Activated CD4-positive, CD25-positive, alpha-beta regulatory T cell treated with anti-CD3 and anti-CD28 coated beads, Interleukin-2, amount 50 U/mL, for 24 hours (primary cell): ENCODE results near the gene MOB3B.
"Not testable (repeated sequence)": the region's sequence is repeated elsewhere in the genome, so short reads cannot be mapped to it uniquely, and the experiment has no call there.

Experiments
- ATAC-seq, 2 donors: fragments of 150-1000 bp; cut with Tn5 transposase; one replicate each; pipeline ENCODE4 v1.10.0; 2021; ENCODE audit warnings: mild to moderate bottlenecking in 1 of 2, moderate library complexity in 1 of 2

MOB3B gene

DNA sequence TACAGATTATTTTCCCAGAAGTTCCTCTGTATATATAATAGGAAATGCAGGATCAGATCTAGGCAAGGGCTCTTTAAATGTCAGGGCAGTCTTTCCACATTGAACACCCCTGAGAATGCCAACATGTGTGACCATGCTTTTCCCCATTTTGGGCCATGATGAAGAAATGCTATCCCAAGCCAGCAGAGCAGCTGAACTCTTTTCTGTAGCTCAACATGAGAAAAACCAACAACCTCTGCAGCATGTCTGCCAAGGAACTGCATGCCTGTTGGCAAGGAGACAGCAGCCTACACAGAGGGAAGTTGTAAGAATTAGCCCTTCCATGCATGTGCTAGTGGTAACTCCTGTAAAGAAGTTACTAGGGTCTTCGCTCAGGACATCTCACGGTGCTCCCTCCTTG is 15.1 kb downstream of the MOB3B start:
- no peak for ATAC-seq

DNA sequence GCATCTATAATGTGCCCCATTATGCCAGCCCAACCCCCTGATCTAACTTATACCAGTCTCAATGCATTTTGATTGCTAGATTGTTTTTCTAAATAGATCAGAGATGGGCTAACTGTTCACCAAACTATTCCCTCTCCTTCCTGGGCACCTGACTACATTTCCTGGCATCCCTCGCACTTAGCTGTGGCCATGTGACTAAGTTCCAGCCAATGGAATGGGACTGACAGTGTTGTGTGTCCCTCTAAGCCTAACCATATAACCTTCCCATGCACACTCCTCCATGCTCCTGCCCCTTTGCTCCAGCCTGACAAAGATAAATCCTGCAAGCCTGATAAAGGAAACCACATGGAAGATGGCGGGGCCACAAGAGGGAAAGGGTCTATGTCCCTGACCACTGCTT is 17.8 kb downstream of the MOB3B start:
- ATAC-seq = no peak

DNA sequence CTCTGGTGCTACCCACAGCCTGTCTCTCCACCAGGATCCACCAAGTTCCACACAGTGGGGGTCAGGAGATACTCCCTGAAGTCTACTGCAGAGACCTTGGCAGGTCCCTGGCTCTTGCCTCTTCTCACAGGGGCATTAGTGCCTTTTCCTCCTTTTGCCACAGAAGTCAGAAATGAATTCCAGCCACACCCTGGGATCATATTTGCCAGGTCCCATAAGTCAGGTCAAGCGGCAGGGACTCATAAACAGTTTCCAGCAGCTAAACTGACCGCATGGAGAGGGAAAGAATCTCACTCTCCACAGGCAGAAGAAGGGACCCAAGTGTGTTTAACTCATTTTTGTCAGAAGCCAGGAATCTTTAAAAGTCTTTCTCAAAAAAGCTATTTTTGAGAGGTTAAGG is 18.8 kb downstream of the MOB3B start:
- ATAC-seq = no peak

DNA sequence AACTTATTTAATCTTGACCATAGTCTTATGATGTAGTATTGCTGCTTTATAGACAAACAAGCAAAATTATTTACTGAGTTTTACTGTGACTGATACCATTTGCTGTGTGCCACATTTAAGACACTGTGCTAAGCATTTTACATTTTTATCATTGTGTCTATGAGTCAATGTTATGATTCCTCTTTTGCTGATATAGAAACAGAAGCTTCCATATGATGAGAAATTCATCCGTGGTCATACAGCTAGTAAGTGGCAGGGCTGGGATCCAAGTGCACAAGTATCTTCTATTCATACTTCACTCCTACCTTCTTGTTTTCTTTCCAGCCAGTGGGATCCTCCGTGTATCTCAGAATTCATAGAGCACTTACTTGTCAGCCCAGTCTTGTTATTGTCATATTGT is 22.6 kb downstream of the MOB3B start:
- ATAC-seq = no peak

DNA sequence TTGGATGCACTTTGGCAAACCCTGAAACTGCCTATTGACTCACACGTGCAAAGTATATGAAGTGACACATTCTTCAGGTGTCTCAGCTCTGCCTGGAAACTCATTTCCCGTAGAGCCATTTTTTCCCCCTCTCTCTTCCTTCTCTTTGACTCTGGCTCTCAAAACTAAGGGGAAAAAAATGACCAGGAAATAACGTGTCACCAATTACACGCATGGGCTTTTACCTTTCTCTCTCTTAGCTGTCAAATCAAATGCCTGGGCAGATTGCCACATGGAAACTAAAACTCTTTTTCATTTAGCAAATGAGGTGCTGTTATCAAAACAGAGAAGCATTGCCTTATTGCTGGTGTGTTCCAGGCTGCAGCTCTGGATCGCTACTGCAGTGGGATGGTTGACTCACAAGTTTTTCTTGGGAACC is 23.9 kb downstream of the MOB3B start:
- no peak for ATAC-seq

DNA sequence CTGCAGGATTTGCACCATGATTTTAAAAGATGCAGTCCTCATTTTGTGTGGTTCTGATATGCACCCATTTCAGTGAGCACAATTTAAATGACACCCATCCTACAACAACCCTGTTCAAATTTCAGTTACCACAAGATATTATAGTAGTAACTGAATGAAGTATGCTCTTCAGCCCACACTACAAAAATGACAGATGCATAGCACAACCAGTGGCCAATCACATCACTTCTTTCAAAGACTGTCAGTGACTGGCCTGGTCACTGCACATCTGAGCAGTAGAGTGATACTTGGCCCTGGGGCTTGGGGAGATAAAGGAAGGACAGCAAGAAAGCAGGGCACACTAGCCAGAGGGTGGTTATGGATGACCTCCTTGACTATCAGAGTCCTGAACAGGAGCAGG is 25.4 kb downstream of the MOB3B start:
- ATAC-seq = no peak

DNA sequence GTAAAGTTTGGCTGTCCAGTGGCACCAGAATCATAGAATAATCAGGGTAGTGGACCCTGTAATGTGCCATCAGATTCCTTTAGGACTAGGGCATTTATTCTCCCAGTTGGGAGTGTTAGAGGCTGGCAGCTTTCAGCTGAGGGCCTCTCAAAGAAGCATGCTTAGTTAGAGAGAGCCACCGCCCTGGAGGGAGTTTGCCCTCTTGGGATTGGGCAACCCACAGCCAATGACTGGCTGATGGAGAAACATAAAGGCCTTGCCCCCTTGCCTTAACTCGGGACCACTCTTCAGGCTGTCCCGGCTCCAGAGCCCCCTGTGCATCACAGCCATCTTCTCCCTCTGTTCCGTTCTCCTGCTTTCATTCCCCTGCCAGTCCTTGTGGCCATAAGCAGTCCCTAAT is 26.0 kb downstream of the MOB3B start:
- no peak for ATAC-seq

DNA sequence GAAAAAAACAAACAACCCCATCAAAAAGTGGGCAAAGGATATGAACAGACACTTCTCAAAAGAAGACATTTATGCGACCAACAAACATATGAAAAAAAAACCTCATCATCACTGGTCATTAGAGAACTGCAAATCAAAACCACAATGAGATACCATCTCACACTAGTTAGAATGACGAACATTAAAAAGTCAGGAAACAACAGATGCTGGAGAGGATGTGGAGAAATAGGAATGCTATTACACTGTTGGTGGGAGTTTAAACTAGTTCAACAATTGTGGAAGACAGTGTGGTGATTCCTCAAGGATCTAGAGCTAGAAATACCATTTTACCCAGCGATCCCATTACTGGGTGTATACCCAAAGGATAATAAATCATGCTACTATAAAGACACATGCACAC is 28.7 kb downstream of the MOB3B start:
- ATAC-seq = not testable (repeated sequence)

DNA sequence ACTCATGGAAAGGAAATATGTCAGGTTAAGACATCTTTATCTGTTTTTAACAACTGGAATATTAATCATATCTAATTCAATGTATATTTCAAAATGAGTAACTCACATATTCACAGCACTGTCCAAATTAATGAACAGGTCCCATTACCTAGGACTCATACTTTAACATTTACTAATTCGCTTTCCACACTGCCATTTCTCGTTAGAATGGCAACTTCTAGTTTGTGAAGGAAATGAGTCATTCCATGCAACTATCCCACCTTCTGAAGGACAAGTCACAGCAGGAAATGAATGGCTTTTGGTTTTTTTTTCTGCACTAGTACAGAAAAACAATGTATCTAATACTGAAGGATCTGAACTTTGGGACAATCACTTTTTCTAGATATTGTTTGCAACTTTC is 30.2 kb downstream of the MOB3B start:
- ATAC-seq = peak; percentile 33 to 41

DNA sequence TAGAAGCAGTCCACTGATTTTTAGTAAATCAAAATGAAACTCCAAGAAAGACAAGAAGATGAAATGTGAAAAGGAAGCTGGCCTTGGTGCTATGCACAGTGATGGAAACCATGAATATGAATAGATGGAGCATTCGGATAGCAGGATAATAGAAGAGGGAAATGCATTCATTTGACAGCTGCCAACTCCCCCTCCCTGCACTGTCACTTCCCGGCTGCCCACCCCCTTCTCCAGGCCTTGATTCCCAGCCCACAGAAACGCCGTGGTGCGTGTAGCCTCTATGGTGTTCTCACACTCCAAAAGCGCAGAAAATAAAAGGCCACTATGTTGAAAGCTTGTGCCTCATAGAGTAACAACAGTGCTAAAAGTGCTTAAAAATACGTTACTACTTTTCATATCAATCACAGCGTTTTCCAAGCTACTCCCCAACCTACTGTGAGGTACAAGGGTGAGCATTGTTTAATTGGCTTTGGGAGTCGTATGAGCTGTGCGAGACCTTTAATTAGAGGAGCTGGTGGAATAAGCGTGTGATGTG is 31.7 kb downstream of the MOB3B start:
- no peak for ATAC-seq

DNA sequence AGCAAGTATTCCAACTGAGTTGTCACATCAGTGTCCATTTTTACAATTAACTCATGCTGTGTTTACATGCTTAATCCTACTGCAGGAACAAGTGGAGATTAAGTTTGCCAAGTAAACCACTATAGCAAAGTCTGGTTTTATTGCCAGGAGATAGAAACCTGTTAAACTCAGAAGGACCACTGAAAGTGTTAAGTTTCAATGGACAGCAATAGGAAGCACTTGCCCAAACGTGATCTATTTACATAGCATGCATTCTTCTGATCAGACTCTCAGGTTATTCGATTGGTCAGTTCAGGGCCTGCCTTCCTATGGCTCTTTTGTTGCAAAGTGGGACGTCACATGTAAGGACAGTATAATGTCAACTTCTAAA is 33.5 kb downstream of the MOB3B start:
- no peak for ATAC-seq

DNA sequence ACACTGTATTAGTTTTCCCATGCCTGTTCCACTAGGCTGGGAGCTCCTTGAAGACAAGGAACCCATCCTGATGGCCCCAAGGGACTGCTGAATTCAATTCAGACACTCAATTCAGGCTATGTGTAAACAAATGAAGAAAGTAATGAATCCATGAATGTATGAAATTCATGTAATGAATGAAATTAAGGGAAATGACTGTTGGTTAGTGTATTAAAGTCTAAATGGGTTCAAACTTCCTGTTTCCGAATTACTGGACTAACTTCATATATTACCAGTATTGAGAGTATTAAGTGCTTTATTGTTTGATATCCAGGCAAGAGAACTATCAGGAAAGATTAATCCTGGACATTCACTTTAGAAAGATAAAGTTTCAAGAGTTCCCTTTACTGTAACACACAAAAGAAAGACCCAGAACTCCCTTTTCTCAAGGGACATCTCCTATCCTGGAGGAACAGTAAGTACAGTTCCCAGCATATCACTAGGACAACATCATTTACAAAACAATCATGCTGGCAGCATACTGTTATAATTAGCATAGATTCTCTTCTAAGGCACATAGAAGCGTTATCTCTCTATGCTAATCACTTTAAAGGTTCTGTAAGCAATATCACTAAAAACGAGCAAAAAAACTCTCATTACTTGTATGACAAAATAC is 34.0 kb downstream of the MOB3B start:
- ATAC-seq = no peak

DNA sequence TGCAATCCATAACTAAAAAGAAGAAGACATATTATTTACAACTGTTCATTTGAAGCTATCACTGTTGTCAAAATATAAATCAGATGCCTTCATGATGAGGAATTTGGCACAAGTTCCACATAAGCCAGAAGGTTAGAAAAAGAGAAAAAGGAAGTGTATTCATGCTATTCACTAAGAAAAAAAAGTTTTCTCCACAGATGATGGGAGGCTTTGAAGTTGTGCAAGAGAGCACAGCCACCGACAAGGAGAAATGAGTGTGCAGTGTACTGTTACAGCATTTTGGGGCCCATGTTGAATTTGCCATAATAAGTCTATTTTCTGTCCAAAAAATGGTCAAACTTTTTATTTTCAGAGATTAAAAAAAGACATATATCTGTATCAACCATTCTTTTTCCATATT is 38.5 kb downstream of the MOB3B start:
- ATAC-seq = no peak

DNA sequence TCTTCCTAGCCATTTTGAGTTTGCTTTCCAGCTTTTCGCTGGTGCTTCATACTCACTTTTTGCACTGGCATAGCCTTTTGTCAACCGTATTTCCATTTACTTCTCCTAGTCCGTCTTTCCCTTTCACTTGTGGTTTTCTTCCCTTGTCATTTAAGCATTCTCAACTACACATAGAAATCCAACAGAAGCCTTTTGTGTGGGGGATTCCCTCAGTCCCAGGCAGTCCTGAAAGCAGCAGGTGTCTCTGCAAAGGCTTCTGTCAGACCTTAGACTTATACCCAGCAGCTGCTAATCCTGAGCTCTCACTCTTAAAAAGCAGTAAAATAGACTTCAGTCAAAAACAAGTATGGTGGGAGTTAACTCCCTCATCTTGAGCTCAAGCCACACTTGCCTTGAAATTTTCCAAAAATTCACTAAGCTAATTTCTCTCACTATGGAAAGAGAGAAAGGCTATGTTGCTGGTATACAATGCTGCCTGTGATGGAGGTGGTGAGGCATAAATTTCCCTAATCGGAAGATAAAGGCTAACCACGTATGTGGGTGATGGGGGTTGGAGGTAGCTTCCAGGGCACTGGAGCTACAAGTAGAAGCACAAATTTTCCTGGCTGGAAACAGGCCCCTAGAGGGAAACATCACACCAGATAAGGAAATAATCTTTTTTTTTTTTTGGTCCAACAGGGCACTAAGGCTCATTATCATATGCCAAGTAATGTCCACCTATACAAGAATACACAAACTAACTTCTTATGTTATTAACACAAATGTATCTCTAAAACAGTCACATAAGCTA is 40.3 kb downstream of the MOB3B start:
- ATAC-seq = no peak

DNA sequence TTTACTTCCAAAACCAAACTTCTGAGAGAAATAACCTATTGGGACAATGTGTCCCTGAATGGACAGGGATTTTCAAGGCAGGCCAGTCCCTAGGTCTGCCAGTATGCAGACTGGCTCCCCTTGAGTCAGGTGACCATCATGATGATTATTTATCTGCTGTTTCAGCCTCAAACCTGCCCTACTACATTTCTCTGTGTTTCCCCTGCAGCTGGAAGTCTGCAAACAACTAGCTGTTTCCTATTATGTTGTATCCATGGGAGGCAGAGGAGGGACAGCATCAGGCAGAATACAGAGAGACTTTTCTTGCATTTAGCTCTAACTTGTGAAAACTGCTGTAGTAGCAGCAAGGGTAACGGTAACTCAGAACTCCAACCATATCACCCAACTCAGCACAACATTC is 41.7 kb downstream of the MOB3B start:
- ATAC-seq = no peak

DNA sequence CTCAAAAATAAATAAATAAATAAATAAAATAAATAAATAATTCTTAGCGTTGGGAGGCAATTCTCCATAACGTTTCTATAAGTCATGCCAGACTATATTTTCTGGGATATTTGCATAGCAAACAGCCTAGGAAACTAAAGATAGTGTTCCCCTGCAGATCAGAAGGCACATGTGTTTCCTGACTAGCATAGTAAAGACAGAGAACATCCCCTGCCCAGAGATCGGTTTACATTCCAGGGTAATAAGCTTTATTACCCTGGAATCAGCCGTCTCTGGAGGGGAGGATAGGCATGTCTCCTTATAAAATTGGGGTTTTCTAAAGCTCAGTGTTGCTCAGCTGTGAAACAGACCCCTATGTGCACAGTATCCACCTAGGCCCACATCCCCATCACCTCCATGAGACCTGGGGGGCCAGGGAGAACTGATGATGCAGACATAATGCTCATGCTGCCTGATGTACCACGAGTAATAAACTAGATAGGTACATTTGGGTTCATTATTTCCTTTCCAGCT is 42.4 kb downstream of the MOB3B start:
- ATAC-seq = no peak

DNA sequence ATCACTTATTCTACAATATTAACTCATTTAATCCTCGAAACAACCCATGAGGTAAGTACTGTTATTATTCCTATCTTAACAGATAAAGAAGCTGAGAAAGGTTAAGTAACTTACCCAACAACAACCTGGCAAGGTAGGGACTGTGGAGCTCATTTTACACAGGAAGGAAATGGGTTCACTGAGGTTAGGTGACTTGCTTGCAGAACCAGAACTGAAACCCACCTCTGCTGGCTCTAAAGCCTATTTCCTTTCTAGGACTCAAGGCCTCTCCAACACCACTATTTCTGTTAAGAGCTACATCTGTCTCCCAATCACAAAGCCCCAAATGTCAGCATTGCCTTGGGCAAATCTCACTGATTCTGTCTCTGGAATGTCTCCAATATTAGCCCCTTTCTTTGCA is 44.5 kb downstream of the MOB3B start:
- ATAC-seq = peak in 1 of 2 donors; percentile 13

DNA sequence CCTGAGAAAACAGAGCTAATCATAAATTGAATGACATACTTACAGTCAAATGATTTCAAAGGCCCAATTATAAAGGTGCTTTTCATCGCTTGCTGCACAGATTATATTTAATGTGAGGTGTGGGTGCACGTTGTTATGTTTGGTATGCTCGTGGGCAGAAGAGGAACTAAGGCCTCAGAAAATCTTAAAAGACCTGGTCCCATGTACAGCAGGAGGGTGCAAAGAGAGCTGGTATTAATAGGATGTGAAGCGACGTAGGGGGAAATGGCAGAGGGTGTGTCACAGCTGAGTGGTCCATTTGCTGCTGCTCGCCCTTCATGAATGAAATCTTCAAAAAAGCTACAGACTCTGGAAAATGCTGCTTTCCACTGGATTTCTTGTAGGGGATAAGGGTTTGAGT is 46.0 kb downstream of the MOB3B start:
- ATAC-seq = no peak

DNA sequence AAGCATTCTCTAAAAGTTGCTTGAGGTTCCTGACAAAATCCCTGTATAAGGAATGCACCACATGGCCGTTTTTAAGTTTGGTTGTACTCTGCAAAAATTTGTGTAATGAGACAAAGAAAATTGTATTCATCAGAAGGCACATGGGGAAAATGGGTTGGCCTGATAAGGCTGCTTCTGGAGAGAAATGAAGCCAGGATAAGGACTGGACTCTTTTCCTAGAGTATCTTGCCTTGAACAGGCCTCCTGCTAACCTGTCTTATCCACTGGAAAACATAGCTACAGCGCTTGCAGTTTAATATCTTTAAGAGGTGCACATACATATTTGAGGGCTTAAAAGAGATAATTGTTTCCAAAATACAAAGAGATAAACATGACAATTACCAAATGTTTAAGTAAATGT is 46.9 kb downstream of the MOB3B start:
- no peak for ATAC-seq

DNA sequence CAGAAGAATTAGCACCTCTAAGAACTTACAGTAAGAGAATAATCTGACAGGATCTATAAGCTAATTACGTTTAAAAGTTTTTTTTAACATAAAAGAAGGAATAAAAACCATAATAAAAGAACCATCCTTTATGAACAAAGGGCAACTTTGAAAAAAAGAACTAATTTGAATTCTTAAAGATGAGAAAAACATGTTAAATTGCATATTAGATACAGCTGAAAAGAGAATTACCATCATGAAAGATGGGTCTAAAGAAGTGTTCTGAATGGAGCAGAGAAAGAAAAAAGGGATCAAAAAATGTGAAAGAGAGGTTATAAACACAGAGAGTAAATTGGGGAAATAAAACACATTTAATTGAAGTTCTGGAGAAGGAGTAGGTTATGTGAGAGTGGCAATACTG is 51.3 kb downstream of the MOB3B start:
- ATAC-seq = no peak

DNA sequence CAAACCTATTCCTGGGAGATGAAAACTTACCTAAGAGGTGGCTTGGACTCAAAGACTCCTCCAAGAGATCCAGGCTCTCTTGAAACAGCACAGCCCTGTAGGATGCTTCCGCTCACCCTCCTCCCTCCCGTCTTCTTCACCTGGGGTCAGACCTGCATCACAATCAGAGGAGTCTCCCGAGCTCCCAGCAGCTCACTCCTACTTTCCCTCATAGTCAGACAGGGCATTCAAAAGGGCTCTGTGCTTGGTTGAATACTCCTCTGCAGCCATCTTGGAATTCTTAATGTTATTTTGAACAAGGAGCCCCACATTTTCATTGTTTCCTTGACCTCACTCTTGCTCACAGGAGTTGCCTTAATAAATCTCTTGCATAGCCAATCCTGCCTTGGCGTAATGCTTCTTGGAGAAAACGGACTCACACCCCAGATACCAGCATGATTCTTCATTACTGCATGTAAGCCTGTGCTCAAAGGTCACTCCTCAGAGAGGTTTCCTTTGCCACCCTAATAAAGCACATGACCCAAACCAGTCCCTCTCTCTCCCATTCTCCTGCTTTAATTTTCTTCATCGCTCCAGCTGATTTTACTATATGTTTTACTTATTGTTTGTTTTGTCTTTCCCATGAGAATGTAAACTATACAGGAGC is 52.6 kb downstream of the MOB3B start:
- no peak for ATAC-seq

DNA sequence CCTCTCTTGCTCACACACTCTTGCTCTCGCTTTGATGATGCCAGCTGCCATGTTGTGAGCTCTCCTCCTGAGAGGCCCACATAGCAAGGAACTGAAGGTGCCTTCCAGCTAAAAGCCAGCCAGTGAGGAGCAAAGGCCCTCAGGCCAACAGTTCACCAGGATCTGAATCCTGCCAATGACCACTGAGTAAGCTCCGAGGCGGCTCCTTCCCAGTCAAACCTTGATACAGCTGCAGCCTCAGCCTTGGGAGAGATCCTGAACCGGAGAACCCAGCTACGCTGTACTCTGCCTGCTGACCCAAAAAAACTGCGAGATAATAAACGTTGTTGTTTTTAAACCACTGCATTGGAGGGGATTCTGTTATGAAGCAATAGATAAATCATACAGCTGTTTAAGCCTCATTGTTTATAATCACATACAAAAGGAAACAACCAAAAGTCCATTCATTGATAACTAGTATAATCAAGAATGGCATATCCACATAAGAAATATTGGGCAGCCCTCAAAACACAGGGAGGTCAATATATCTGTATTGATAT is 54.5 kb downstream of the MOB3B start:
- no peak for ATAC-seq

DNA sequence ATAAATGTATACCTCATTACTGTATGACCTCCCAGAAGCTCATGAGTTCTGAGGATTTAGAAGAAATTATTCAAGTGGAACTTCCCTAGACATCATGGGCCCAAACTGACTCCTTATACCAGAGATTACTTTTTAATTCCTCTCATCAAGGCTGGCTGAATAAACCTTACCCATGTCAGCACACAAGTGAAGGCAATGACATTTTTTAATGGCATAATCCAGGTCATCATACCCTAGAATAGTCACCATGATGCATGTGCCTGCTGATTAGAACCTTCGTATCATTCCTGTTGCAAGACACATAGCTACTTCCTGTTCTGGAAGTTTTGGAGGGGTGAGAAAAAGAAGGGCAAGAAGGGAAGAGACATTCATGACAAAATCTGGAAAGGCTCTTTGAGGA is 55.3 kb downstream of the MOB3B start:
- no peak for ATAC-seq
